Measurements from ENCODE around the gene MXRA8.

Gene MXRA8

DNA sequence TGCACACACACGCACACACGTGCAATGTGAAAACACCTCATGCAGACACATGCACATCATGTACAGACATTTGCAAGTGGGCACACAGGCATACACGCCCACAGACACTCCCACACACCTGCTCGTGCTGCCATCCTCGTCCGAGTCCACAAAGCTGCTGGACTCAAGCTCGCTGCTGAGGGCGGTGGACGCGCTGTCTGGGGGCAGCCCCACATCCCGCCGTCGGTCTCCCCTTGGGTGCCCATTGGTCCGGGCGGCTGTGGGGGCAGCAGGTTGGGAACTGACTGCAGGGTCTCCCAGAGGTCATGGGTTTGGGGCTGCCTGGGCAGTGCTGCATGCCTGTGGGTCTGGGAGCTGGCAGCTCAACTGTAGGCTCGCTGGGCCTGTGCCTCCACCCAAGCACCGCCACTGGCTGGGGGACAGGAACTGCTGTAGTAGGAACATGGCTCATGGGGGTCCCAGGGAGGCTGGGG is 16.8 kb downstream of the MXRA8 start:
- TF ChIP-seq, protein P1, sequence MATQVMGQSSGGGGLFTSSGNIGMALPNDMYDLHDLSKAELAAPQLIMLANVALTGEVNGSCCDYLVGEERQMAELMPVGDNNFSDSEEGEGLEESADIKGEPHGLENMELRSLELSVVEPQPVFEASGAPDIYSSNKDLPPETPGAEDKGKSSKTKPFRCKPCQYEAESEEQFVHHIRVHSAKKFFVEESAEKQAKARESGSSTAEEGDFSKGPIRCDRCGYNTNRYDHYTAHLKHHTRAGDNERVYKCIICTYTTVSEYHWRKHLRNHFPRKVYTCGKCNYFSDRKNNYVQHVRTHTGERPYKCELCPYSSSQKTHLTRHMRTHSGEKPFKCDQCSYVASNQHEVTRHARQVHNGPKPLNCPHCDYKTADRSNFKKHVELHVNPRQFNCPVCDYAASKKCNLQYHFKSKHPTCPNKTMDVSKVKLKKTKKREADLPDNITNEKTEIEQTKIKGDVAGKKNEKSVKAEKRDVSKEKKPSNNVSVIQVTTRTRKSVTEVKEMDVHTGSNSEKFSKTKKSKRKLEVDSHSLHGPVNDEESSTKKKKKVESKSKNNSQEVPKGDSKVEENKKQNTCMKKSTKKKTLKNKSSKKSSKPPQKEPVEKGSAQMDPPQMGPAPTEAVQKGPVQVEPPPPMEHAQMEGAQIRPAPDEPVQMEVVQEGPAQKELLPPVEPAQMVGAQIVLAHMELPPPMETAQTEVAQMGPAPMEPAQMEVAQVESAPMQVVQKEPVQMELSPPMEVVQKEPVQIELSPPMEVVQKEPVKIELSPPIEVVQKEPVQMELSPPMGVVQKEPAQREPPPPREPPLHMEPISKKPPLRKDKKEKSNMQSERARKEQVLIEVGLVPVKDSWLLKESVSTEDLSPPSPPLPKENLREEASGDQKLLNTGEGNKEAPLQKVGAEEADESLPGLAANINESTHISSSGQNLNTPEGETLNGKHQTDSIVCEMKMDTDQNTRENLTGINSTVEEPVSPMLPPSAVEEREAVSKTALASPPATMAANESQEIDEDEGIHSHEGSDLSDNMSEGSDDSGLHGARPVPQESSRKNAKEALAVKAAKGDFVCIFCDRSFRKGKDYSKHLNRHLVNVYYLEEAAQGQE (IDR thresholded peaks at IDR 0.05; ENCODE audit: insufficient read depth in 1 of 2, low read depth in 2 of 2, low read length in 2 of 2), result no peak
- TF ChIP-seq TAF1 (IDR thresholded peaks at IDR 0.05; ENCODE audit: borderline replicate concordance, insufficient read depth, low read length) (no peak), FOXP2 (optimal IDR thresholded peaks at IDR 0.05; ENCODE audit: borderline replicate concordance, extremely low read depth, extremely low read length, insufficient read depth) (no peak), SIN3A (IDR thresholded peaks at IDR 0.05; ENCODE audit: borderline replicate concordance, insufficient read depth, low read length) (no peak), POLR2AphosphoS5 (IDR thresholded peaks at IDR 0.05; ENCODE audit: low read depth, low read length) (no peak)

- TF ChIP-seq, protein P1 (IDR thresholded peaks at IDR 0.05; ENCODE audit: insufficient read depth in 1 of 2, low read depth in 2 of 2, low read length in 2 of 2), result no peak
- TF ChIP-seq POLR2AphosphoS5 (IDR thresholded peaks at IDR 0.05; ENCODE audit: low read depth, low read length) (no peak), FOXP2 (optimal IDR thresholded peaks at IDR 0.05; ENCODE audit: borderline replicate concordance, extremely low read depth, extremely low read length, insufficient read depth) (no peak)
Observed at GRCh38 chr1:1340791-1341548, 17.4 kb downstream of the MXRA8 start.

DNA sequence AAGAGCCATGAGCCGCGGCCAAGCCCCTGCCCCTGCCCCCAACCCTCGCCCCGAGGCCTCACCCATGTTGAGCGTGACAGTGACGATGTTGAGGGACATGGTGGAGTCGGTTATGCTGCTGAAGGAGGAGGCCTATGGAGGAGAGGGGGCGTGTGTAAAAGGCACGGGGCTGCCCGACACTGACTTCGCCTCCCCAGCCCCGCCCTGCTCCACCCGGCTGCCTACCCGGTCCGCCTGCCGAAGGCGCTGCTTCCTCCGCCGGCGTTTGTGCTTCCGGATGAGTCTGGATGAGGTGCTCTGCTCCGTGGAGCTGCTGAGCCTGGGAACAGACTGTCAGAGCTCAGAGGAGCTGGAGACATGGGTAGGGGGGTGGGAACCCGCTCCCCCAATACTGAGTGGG is 18.2 kb downstream of the MXRA8 start:
- TF ChIP-seq TAF1 (IDR thresholded peaks at IDR 0.05; ENCODE audit: borderline replicate concordance, insufficient read depth, low read length), result no peak
- TF ChIP-seq, protein P1 (IDR thresholded peaks at IDR 0.05; ENCODE audit: insufficient read depth in 1 of 2, low read depth in 2 of 2, low read length in 2 of 2), result no peak

DNA sequence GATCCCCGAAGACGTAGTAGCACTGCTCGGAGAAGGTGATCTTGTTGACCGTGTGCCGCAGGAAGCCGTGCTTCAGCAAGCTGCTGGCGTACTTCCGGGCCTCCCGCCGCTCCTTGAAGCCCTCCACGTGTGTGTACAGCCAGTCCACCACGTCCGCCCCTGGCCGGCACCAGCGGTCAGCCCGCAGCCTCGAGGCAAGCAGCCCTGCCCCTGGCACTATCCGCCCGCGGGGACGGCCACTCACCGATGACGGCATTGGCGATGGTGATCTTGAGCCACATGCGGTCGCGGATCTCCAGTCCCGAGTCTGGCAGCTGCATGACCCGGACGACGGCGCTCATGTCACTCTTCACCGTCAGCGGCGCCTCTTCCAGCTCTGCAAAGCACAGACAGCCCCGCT is 20.1 kb downstream of the MXRA8 start:
- TF ChIP-seq SIN3A (IDR thresholded peaks at IDR 0.05; ENCODE audit: borderline replicate concordance, insufficient read depth, low read length), result no peak
- TF ChIP-seq TAF1 (IDR thresholded peaks at IDR 0.05; ENCODE audit: borderline replicate concordance, insufficient read depth, low read length), result no peak
- TF ChIP-seq, protein P1 (IDR thresholded peaks at IDR 0.05; ENCODE audit: insufficient read depth in 1 of 2, low read depth in 2 of 2, low read length in 2 of 2), result no peak
- TF ChIP-seq POLR2AphosphoS5 (IDR thresholded peaks at IDR 0.05; ENCODE audit: low read depth, low read length), result no peak

DNA sequence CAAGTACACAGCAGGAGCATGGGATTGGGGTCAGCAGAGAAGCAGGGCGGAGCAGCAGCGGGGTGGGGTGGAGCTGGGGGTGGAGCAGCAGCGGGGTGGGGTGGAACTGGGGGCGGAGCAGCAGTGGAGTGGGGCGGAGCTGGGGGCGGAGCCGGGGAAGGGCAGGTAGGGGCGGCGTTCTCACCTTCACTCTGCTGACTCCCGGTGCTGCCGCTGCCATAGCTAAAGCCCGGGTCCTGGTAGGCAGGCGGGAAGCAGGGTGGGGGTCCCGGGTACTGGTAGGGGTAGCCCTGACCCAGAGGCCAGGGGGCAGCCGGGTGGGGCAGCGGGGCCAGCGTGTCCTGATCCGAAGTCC is 20.6 kb downstream of the MXRA8 start:
- TF ChIP-seq FOXP2 (optimal IDR thresholded peaks at IDR 0.05; ENCODE audit: borderline replicate concordance, extremely low read depth, extremely low read length, insufficient read depth) (no peak), SIN3A (IDR thresholded peaks at IDR 0.05; ENCODE audit: borderline replicate concordance, insufficient read depth, low read length) (no peak), TAF1 (IDR thresholded peaks at IDR 0.05; ENCODE audit: borderline replicate concordance, insufficient read depth, low read length) (no peak), POLR2AphosphoS5 (IDR thresholded peaks at IDR 0.05; ENCODE audit: low read depth, low read length) (no peak)
- TF ChIP-seq, protein P1 (IDR thresholded peaks at IDR 0.05; ENCODE audit: insufficient read depth in 1 of 2, low read depth in 2 of 2, low read length in 2 of 2), result no peak
